Activated naive CD8-positive, alpha-beta T cell treated with anti-CD3 and anti-CD28 coated beads, Interleukin-2, amount 50 U/mL, for 16 hours (primary cell): ENCODE data around the gene REELD1.

Experiments
- DNase-seq: peaks from one replicate; pipeline ENCODE4 v3.0.0-alpha.2; 2020; ENCODE audit warnings: low read depth, low spot score

Gene REELD1

GRCh38 chr4:146224326-146224966 is 10.1 kb downstream of the REELD1 start:
- no peak for DNase-seq

- no peak for DNase-seq
These were observed 15.1 kb downstream of the REELD1 start for GRCh38 chr4:146229406-146229805.

- no peak for DNase-seq
These were observed 17.9 kb downstream of the REELD1 start for GRCh38 chr4:146232131-146232722.

GRCh38 chr4:146235654-146236177 is 21.4 kb downstream of the REELD1 start:
- no peak for DNase-seq

GRCh38 chr4:146236216-146236615 is 21.9 kb downstream of the REELD1 start:
- no peak for DNase-seq

GRCh38 chr4:146237092-146237491 is 22.8 kb downstream of the REELD1 start:
- DNase-seq = no peak

- no peak for DNase-seq
These were observed 23.8 kb downstream of the REELD1 start for GRCh38 chr4:146238107-146238506.

GRCh38 chr4:146243141-146243882 is 29.0 kb downstream of the REELD1 start:
- peak; percentile 17 for DNase-seq

- no peak for DNase-seq
These were observed 29.5 kb downstream of the REELD1 start for GRCh38 chr4:146243883-146244277.

GRCh38 chr4:146244496-146244895 is 30.2 kb downstream of the REELD1 start:
- no peak for DNase-seq

GRCh38 chr4:146245246-146245645 is 30.9 kb downstream of the REELD1 start:
- DNase-seq = no peak

- no peak for DNase-seq
These were observed 31.5 kb downstream of the REELD1 start for GRCh38 chr4:146245850-146246249.

- DNase-seq = no peak
These were observed 32.0 kb downstream of the REELD1 start for GRCh38 chr4:146246381-146246780.

- no peak for DNase-seq
These were observed 33.0 kb downstream of the REELD1 start for GRCh38 chr4:146247356-146247755.

- DNase-seq = no peak
These were observed 38.8 kb downstream of the REELD1 start for GRCh38 chr4:146252969-146253611.

GRCh38 chr4:146255463-146255862 is 41.1 kb downstream of the REELD1 start:
- no peak for DNase-seq

GRCh38 chr4:146255874-146256273 is 41.5 kb downstream of the REELD1 start:
- DNase-seq = no peak

GRCh38 chr4:146256328-146256727 is 42.0 kb downstream of the REELD1 start:
- DNase-seq = no peak

- no peak for DNase-seq
These were observed 43.2 kb downstream of the REELD1 start for GRCh38 chr4:146257511-146257910.

- no peak for DNase-seq
These were observed 46.2 kb downstream of the REELD1 start for GRCh38 chr4:146260521-146260920.

GRCh38 chr4:146261041-146261440 is 46.7 kb downstream of the REELD1 start:
- DNase-seq = no peak

GRCh38 chr4:146263793-146264192 is 49.5 kb downstream of the REELD1 start:
- DNase-seq = no peak
